ENCODE data around the gene OSBPL2. TPM values are rescaled to one million over a fixed set of nuclear protein-coding genes. Genes with fewer than 3 reads are reported as not detected.

OSBPL2 gene
- total and polyA plus RNA-seq, 7 donors, result 9.6 to 30.9 (median 22.8) TPM

- 1 to 2% (median 2%) methylated on average over 42 to 46 of the region's 46 CpGs for WGBS, 3 donors
- peak in 3 of 4 donors; percentile 2 to 28 (median 7) for ATAC-seq
- Histone ChIP-seq H3K4me1 (peaks cover 9% of the 10 kb centered on the region), H3K36me3 (ENCODE audit: insufficient read depth in 1 of 2, low read depth in 1 of 2) (no peaks in the 10 kb centered on the region), H3K4me3 (peak overlapping the region; percentile 42), H3K27ac (no peak overlapping the region), H3K9me3 (no peaks in the 10 kb centered on the region), H3K27me3 (ENCODE audit: insufficient read depth in 3 of 3, low read length in 2 of 3) (peaks cover 0 to 79% (median 13%) of the 10 kb centered on the region in 3 donors)
- DNase-seq, result no peak
- no peak for TF ChIP-seq CTCF (IDR thresholded peaks at IDR 0.05)
- intact Hi-C loops (cut with DNase I), result no loop called here
Observed at GRCh38 chr20:62220666-62221568, 17.4 kb upstream of the OSBPL2 start.

GRCh38 chr20:62222266-62222850, 16.0 kb upstream of the OSBPL2 start:
- Histone ChIP-seq H3K27ac (no peak overlapping the region), H3K4me1 (peaks cover 9% of the 10 kb centered on the region), H3K4me3 (no peak overlapping the region), H3K9me3 (no peaks in the 10 kb centered on the region), H3K27me3 (ENCODE audit: insufficient read depth in 3 of 3, low read length in 2 of 3) (peaks cover 0 to 64% (median 13%) of the 10 kb centered on the region in 3 donors), H3K36me3 (ENCODE audit: insufficient read depth in 1 of 2, low read depth in 1 of 2) (no peaks in the 10 kb centered on the region)
- no peak for TF ChIP-seq CTCF (IDR thresholded peaks at IDR 0.05)
- WGBS, 3 donors, result 74 to 79% (median 77%) methylated on average over 18 of the region's 18 CpGs
- no peak for DNase-seq
- no peak for ATAC-seq
- intact Hi-C loops (cut with DNase I), result no loop called here

GRCh38 chr20:62222972-62223371, 15.3 kb upstream of the OSBPL2 start:
- ATAC-seq (no peak), DNase-seq (no peak)
- Histone ChIP-seq H3K27ac (no peak overlapping the region), H3K4me3 (no peak overlapping the region), H3K9me3 (no peaks in the 10 kb centered on the region), H3K27me3 (ENCODE audit: insufficient read depth in 3 of 3, low read length in 2 of 3) (peaks cover 0 to 58% (median 13%) of the 10 kb centered on the region in 3 donors), H3K4me1 (peaks cover 9% of the 10 kb centered on the region), H3K36me3 (ENCODE audit: insufficient read depth in 1 of 2, low read depth in 1 of 2) (no peaks in the 10 kb centered on the region)
- intact Hi-C loops (cut with DNase I), result no loop called here
- no peak for TF ChIP-seq CTCF (IDR thresholded peaks at IDR 0.05)
- 67 to 76% (median 69%) methylated on average over 13 of the region's 13 CpGs for WGBS, 3 donors

GRCh38 chr20:62223571-62223970, 14.8 kb upstream of the OSBPL2 start:
- Histone ChIP-seq H3K4me3 (no peak overlapping the region), H3K9me3 (no peaks in the 10 kb centered on the region), H3K4me1 (peaks cover 9% of the 10 kb centered on the region), H3K27me3 (ENCODE audit: insufficient read depth in 3 of 3, low read length in 2 of 3) (peaks cover 0 to 52% (median 13%) of the 10 kb centered on the region in 3 donors), H3K36me3 (ENCODE audit: insufficient read depth in 1 of 2, low read depth in 1 of 2) (no peaks in the 10 kb centered on the region), H3K27ac (no peak overlapping the region)
- TF ChIP-seq CTCF (IDR thresholded peaks at IDR 0.05), result no peak
- no peak for ATAC-seq
- 75 to 80% (median 76%) methylated on average over 8 to 9 of the region's 9 CpGs for WGBS, 3 donors
- DNase-seq, result no peak
- intact Hi-C loops (cut with DNase I), result no loop called here

Data from psoas muscle (tissue), 8 donors.